Gastroesophageal sphincter (tissue), 3 donors: ENCODE measurements around the gene FOXD4L1.
"Not testable (repeated sequence)": the region's sequence is repeated elsewhere in the genome, so short reads cannot be mapped to it uniquely, and the experiment has no call there.

Experiments used
- POLR2A ChIP-seq, 2 donors: fragments of 450-650 bp; IDR thresholded peaks; one replicate each; pipeline ENCODE4 v1.6.1; 2017; ENCODE audit warnings: antibody characterized with exemption in 2 of 2, mild to moderate bottlenecking in 2 of 2, moderate library complexity in 1 of 2
- TF ChIP-seq, protein P1 (sequence below), 4 experiments: fragments of 200-600 bp in 2 of 4; fragments of 450-650 bp in 2 of 4; sonication (generic) in 1 of 4; IDR thresholded peaks; one replicate each; pipeline ENCODE4 v1.5.1; 2017 to 2019; ENCODE audit warnings: antibody characterized with exemption in 4 of 4, mild to moderate bottlenecking in 2 of 4, moderate library complexity in 2 of 4

DNA sequence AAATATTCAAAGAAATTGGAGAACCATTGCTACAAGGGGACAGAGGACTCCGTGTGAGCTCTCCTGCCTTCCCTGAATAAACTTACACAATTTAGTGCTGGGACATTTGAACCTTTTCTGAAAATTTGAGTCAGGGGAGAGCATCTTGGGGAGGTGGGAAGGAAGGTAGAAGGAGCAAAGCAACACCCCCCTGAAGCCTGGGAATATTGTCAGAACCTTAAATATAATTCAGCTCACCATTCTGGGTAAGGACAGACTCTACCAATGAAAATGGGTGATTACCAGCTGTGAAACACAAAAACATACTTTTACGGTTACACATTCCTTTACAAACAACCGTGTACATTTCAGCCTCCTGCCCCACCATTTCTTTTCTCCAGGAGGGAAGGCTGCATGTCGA is at the start of gene FOXD4L1:
- TF ChIP-seq, protein P1, sequence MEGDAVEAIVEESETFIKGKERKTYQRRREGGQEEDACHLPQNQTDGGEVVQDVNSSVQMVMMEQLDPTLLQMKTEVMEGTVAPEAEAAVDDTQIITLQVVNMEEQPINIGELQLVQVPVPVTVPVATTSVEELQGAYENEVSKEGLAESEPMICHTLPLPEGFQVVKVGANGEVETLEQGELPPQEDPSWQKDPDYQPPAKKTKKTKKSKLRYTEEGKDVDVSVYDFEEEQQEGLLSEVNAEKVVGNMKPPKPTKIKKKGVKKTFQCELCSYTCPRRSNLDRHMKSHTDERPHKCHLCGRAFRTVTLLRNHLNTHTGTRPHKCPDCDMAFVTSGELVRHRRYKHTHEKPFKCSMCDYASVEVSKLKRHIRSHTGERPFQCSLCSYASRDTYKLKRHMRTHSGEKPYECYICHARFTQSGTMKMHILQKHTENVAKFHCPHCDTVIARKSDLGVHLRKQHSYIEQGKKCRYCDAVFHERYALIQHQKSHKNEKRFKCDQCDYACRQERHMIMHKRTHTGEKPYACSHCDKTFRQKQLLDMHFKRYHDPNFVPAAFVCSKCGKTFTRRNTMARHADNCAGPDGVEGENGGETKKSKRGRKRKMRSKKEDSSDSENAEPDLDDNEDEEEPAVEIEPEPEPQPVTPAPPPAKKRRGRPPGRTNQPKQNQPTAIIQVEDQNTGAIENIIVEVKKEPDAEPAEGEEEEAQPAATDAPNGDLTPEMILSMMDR (IDR thresholded peaks at IDR 0.05): not testable (repeated sequence)
- TF ChIP-seq POLR2A (IDR thresholded peaks at IDR 0.05): not testable (repeated sequence)
